A673 (cell line): ENCODE measurements around the gene UNG.

Source experiments
- CTCF ChIP-seq: fragments of 300-800, 200-600 bp; sonication (generic); conservative IDR thresholded peaks from 2 replicates; pipeline ENCODE4 v1.5.1; 2017; ENCODE audit warnings: low read depth, mild to moderate bottlenecking, antibody characterized with exemption, low read length, moderate library complexity, mixed read lengths
- EZH2 ChIP-seq: fragments of 200-600 bp; sonication (generic); IDR thresholded peaks from 2 replicates; pipeline ENCODE4 v1.6.1; 2017; ENCODE audit warnings: borderline replicate concordance, low read depth, mild to moderate bottlenecking, mixed read lengths, antibody characterized with exemption, low read length; ENCODE audit not compliant: poor library complexity, severe bottlenecking

- TF ChIP-seq CTCF (no peak), EZH2 (no peak)
Observed at GRCh38 chr12:109157986-109158385, 60.6 kb downstream of the UNG start.
